Liver (tissue), 9 donors: ENCODE measurements around the gene CYP11A1. TPM values are rescaled to one million over a fixed set of nuclear protein-coding genes. Genes with fewer than 3 reads are reported as not detected.

Experiments
- DNase-seq: peaks from one replicate; pipeline ENCODE4 v3.0.0-alpha.2; 2017; ENCODE audit warnings: low spot score
- H3K27ac ChIP-seq, 2 donors: one replicate each; pipeline ENCODE4 v1.7.0; 2013; ENCODE audit warnings: inconsistent platforms in 2 of 2, low read length in 2 of 2, control low read depth in 1 of 2, low read depth in 1 of 2, mild to moderate bottlenecking in 1 of 2
- H3K27me3 ChIP-seq, 4 donors: one replicate each; pipeline versions ENCODE4 v1.6.1 to v1.7.0; 2013; ENCODE audit warnings: low read length in 3 of 4, inconsistent platforms in 1 of 4, mild to moderate bottlenecking in 1 of 4, moderate library complexity in 1 of 4; ENCODE audit not compliant: control insufficient read depth in 4 of 4, insufficient read depth in 4 of 4
- H3K36me3 ChIP-seq, 4 donors: one replicate each; pipeline versions ENCODE4 v1.6.1 to v1.7.0; 2013; ENCODE audit warnings: low read length in 3 of 4, mild to moderate bottlenecking in 3 of 4, low read depth in 1 of 4, moderate library complexity in 1 of 4; ENCODE audit not compliant: control insufficient read depth in 4 of 4, insufficient read depth in 3 of 4
- H3K4me1 ChIP-seq, 4 donors: one replicate each; pipeline versions ENCODE4 v1.6.1 to v1.7.0; 2013; ENCODE audit warnings: low read length in 3 of 4, mild to moderate bottlenecking in 3 of 4, moderate library complexity in 1 of 4; ENCODE audit not compliant: control insufficient read depth in 4 of 4, insufficient read depth in 4 of 4
- H3K4me3 ChIP-seq, 3 donors: one replicate each; pipeline versions ENCODE4 v1.6.1 to v1.7.0; 2013; ENCODE audit warnings: low read length in 3 of 3, control low read depth in 1 of 3, low read depth in 1 of 3, mild to moderate bottlenecking in 1 of 3
- H3K9ac ChIP-seq, 2 donors: one replicate each; pipeline ENCODE4 v1.7.0; 2013; ENCODE audit warnings: low read length in 2 of 2, mild to moderate bottlenecking in 2 of 2, moderate library complexity in 2 of 2, control low read depth in 1 of 2, low read depth in 1 of 2
- H3K9me3 ChIP-seq, 4 donors: one replicate each; pipeline versions ENCODE4 v1.6.1 to v1.7.0; 2013; ENCODE audit warnings: low read length in 3 of 4; ENCODE audit not compliant: control insufficient read depth in 4 of 4
- ATF3 ChIP-seq: IDR thresholded peaks from 2 replicates; pipeline ENCODE4 v1.6.1; 2016; ENCODE audit warnings: antibody characterized with exemption
- FOXA1 ChIP-seq: IDR thresholded peaks from 2 replicates; pipeline ENCODE4 v1.6.1; 2016; ENCODE audit warnings: antibody characterized with exemption
- GABPA ChIP-seq, 2 donors: IDR thresholded peaks in 1 of 2; conservative IDR thresholded peaks in 1 of 2; 2 replicates each; pipeline ENCODE4 v1.6.1; 2016; ENCODE audit warnings: antibody characterized with exemption in 2 of 2, mild to moderate bottlenecking in 1 of 2, moderate library complexity in 1 of 2
- HNF4A ChIP-seq, 2 donors: conservative IDR thresholded peaks; 2 replicates each; pipeline ENCODE4 v1.6.1; 2016; ENCODE audit warnings: antibody characterized with exemption in 2 of 2, mild to moderate bottlenecking in 2 of 2
- HNF4G ChIP-seq: IDR thresholded peaks from 2 replicates; pipeline ENCODE4 v1.6.1; 2016; ENCODE audit warnings: antibody characterized with exemption
- JUND ChIP-seq, 2 donors: IDR thresholded peaks; 2 replicates each; pipeline ENCODE4 v1.6.1; 2016; ENCODE audit warnings: antibody characterized with exemption in 2 of 2
- MAX ChIP-seq: IDR thresholded peaks from 2 replicates; pipeline ENCODE4 v1.6.1; 2016; ENCODE audit warnings: antibody characterized with exemption
- NR2F2 ChIP-seq: IDR thresholded peaks from 2 replicates; pipeline ENCODE4 v1.6.1; 2016; ENCODE audit warnings: antibody characterized with exemption
- RAD21 ChIP-seq, 2 donors: IDR thresholded peaks; 2 replicates each; pipeline ENCODE4 v1.6.1; 2016; ENCODE audit warnings: antibody characterized with exemption in 2 of 2, mild to moderate bottlenecking in 2 of 2
- REST ChIP-seq: IDR thresholded peaks from 2 replicates; pipeline ENCODE4 v1.6.1; 2016; ENCODE audit warnings: antibody characterized with exemption, mild to moderate bottlenecking
- SP1 ChIP-seq: IDR thresholded peaks from 2 replicates; pipeline ENCODE4 v1.6.1; 2018; ENCODE audit warnings: antibody characterized with exemption, mild to moderate bottlenecking
- TAF1 ChIP-seq: conservative IDR thresholded peaks from 2 replicates; pipeline ENCODE4 v1.6.1; 2016; ENCODE audit warnings: antibody characterized with exemption, mild to moderate bottlenecking
- ZBTB33 ChIP-seq: IDR thresholded peaks from 2 replicates; pipeline ENCODE4 v1.6.1; 2016; ENCODE audit warnings: antibody characterized with exemption
- WGBS: extraction: QIAGEN DNeasy Blood & Tissue Kit; methylation state at CpG from one replicate; pipeline ENCODE4 v1.1.7; 2013; 5-methylcytosine and 5-hydroxymethylcytosine counted together
- polyA plus RNA-seq, 2 donors: library from polyadenylated mRNA; stranded (reverse) in 1 of 2; unstranded in 1 of 2; fragments of 200-250 nt in 1 of 2; fragments of >200 nt in 1 of 2; fragmentation: Nextera tagmentation in 1 of 2; extraction: Ambion mirVana in 1 of 2; gene quantifications; one replicate each; pipeline versions ENCODE4 v1.2.1 to v1.2.3, GENCODE V29; 2013 to 2015
- total RNA-seq, 2 donors: library from RNA; depleted of rRNA; stranded (reverse); fragments of >200 nt; gene quantifications; one replicate each; pipeline ENCODE4 v1.2.3, GENCODE V29; 2014
- donor health status: healthy.
- donor health status: healthy.
- donor health status: healthy.
- donor health status: healthy.
- donor health status: healthy.

Gene CYP11A1
- total and polyA plus RNA-seq, 4 donors: 0.47 to 2.3 (median 1.9) TPM

GRCh38 chr15:74333093-74333492 is 34.4 kb downstream of the CYP11A1 start (continued):
- TF ChIP-seq REST: no peak
- no peak for TF ChIP-seq FOXA1

GRCh38 chr15:74332611-74333010 is 34.8 kb downstream of the CYP11A1 start:
- no peak overlapping the region for H3K27ac ChIP-seq
- H3K9ac ChIP-seq: no peak overlapping the region
- 89% methylated on average over 10 of the region's 10 CpGs for WGBS
- H3K27me3 ChIP-seq: no peaks in the 10 kb centered on the region
- H3K36me3 ChIP-seq: no peaks in the 10 kb centered on the region
- H3K9me3 ChIP-seq: no peaks in the 10 kb centered on the region
- no peak for TF ChIP-seq MAX
- TF ChIP-seq ZBTB33: no peak
- no peak for TF ChIP-seq NR2F2
- no peak for TF ChIP-seq RAD21 (IDR thresholded peaks at IDR 0.05)
- TF ChIP-seq FOXA1: no peak
- TF ChIP-seq TAF1: no peak
- no peak for TF ChIP-seq HNF4G
- no peak for TF ChIP-seq JUND (IDR thresholded peaks at IDR 0.05)
- no peak overlapping the region for H3K4me3 ChIP-seq
- no peaks in the 10 kb centered on the region for H3K4me1 ChIP-seq
- DNase-seq: no peak

- no peak overlapping the region for H3K4me3 ChIP-seq
- H3K27ac ChIP-seq: no peak overlapping the region
- H3K9ac ChIP-seq: no peak overlapping the region
- no peak for DNase-seq
- H3K36me3 ChIP-seq: no peaks in the 10 kb centered on the region
- no peaks in the 10 kb centered on the region for H3K27me3 ChIP-seq
- no peaks in the 10 kb centered on the region for H3K4me1 ChIP-seq
- H3K9me3 ChIP-seq: no peaks in the 10 kb centered on the region
- WGBS: 94% methylated on average over 3 of the region's 3 CpGs
- no peak for TF ChIP-seq REST
- no peak for TF ChIP-seq HNF4A (conservative IDR thresholded peaks at IDR 0.05)
- TF ChIP-seq RAD21 (IDR thresholded peaks at IDR 0.05): no peak
- no peak for TF ChIP-seq MAX
- no peak for TF ChIP-seq NR2F2
- no peak for TF ChIP-seq ATF3
- TF ChIP-seq JUND (IDR thresholded peaks at IDR 0.05): no peak
- no peak for TF ChIP-seq SP1
- TF ChIP-seq GABPA (IDR thresholded peaks at IDR 0.05 in 1 of 2, conservative IDR thresholded peaks at IDR 0.05 in 1 of 2): no peak
These were observed 35.4 kb downstream of the CYP11A1 start for GRCh38 chr15:74332011-74332410.
